Hepatic stellate cell (primary cell): ENCODE data around the gene RREB1.
"Not testable (repeated sequence)": the region's sequence is repeated elsewhere in the genome, so short reads cannot be mapped to it uniquely, and the experiment has no call there.

ENCODE experiments used
- DNase-seq: peaks from one replicate; pipeline ENCODE4 v3.0.0; 2011; ENCODE audit warnings: low spot score

RREB1 gene

DNA sequence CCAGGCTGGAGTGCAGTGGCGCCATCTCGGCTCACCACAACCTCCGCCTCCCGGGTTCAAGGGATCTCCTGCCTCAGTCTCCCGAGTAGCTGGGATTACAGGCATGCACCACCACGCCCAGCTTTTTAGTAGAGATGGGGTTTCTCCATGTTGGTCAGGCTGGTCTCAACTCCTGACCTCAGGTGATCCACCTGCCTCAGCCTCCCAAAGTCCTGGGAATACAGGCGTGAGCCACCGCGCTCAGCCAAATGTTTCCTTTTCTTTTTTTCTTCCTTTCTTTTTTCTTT, 155.7 kb downstream of the RREB1 start:
- not testable (repeated sequence) for DNase-seq

DNA sequence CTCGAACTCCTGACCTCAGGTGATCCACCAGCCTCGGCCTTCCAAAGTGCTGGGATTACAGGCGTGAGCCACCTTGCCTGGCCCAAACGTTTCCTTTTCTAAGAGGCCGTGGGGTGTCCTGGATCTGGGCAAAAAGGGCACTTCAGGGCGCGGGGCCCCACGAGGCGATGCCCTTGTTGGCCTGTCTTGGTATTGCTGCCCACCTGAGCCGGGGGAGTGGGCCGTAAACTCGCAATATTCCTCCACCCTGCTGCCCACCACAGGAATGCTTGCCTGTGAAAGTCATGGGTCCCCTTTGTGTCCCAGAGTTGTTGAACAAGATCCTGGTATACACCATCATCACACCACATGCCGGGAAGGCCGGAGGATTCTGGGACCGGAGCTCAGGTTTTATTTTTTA, 156.3 kb downstream of the RREB1 start:
- no peak for DNase-seq

DNA sequence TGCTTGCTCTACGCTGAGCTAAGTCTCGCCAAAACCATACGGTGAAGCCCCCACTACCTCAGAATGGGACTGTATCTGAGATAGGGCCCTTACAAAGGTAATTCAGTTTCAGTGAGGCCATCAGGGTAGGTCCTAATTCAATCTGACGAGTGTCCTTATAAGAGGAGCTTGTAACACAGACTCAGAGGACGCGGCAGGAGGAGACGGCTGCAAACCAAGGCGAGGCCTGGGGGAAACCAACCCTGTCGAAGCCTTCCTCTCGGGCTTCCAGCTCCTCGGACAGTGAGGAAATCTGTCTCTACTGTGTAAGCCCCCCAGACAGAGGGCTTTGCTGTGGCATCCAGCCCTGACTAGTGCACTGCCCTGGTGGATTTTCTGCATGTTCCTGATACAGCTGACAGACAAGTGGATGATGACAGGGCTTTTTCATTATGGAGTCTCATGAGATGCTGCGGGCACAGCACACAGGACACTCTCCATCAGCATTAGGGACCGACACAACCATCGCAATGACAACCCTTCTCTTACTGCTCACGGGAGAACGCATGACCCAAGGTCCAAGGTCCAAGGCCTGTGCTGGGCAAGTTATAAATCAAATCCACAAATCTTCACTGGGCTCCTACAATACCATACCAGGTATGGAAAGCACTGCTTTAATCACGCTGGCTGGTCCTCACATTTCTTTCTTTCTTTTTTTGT, 157.1 kb downstream of the RREB1 start:
- DNase-seq: no peak

DNA sequence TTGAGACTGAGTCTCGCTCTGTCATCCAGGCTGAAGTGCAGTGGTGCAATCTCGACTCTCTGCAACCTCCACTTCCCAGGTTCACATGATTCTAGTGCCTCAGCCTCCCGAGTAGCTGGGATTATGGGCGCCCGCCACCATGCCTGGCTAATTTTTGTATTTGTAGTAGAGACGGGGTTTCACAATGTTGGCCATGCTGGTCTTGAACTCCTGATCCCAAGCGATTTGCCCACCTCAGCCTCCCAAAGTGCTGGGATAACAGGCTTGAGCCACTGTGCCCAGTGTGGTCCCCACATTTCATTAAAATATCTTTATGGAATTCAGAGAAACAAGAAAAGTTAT, 157.6 kb downstream of the RREB1 start:
- not testable (repeated sequence) for DNase-seq

DNA sequence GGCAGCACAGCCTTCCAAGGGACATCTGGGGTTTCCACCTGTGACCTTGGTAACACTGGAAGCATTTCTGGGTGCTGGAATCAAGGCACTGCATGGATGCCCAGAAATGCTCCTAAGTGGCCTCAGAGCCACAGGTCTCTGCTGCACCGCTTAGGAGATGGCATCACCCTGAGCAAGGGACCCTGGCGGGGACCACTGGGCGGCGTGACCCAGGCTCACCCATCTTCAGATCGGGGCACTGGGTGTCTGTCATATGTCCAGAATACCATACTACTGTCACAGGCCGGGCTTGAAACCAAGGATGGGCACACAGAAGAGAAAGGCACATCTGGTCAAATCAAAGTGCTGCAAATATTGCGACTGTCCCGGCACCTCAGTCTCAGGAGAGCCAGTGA, 159.3 kb downstream of the RREB1 start:
- no peak for DNase-seq

DNA sequence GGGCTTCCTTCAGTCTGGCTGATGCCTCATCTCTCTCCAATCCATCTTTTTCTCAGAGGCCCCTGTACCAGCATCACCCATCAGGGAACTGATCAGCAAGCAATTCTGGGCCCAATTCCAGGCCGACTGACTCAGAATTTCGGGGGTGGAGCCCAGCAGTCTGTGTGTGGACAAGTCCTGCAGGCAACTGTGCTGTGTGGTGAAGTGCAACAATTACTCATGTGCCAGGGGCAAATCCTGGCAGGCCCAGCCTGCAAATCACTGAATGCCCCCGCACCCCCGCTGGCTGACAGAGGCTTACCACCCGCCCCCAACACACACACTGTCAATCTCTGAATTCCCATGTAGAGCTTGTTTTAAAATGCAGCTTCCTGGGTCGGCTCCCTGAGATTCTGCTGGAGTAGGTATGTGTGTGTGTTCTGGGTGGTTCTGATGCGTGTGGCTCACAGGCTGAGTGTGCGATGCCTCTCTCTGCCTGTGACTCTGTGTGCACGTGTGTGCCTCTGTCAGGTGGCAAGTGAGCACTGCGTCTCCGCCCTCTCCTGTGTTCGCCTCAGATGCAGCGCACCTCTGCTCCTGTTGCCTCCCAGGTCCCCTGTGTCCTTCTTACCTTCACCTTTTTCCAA, 159.8 kb downstream of the RREB1 start:
- peak; percentile 97 for DNase-seq

DNA sequence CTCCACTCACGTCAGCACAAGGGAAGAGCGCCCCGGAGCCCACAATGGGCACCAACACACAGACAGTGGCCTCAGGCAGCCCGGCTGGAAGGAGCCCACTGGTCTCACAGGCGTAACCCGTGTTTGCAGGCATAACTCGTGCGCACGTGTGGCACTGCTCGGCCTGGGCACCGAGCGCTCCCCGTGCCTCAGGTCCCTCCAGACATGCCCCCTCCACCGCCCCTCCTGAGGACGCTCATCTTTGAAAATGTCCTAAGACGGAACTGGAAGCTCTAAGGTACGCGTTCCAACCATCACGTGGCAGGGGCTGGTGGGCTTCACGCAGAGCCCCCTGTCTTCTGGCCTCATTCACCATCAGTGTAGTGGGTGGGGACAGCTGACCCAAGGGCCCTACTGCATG, 160.6 kb downstream of the RREB1 start:
- no peak for DNase-seq

DNA sequence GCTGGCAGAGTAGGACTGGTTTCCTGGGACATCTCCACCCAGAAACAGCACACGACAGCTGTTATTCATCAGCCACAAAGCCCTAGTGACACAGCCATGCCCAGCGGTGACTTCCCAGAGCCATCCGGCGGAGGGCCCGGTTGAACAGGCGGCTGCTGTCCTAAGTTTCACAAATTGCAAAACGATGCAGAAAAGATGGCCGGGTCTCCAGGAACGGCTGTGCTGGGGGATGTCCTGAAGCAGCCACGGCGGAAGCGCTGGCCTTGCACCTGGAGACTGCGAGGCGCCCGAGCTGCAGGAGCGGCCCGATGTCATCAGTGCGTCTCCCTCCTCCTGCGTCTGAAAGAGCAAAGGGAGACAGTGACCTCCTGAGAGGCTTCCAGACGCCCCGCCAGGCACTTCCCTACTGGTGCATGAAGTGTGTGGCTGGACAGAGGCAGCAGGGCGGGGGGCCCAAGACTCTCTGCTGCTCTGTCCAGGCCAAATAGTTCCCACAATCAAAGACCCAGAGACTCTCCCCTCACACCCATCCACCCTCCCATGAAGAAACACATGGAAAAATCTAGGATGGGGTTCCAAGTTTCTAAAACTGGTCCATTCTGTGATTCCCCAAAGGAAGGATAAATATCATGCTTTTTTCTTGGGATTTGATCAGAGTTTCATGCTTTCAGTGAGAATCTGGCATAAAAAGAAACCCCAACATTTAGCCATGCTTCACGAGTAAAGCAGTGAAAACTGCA, 161.2 kb downstream of the RREB1 start:
- no peak for DNase-seq

DNA sequence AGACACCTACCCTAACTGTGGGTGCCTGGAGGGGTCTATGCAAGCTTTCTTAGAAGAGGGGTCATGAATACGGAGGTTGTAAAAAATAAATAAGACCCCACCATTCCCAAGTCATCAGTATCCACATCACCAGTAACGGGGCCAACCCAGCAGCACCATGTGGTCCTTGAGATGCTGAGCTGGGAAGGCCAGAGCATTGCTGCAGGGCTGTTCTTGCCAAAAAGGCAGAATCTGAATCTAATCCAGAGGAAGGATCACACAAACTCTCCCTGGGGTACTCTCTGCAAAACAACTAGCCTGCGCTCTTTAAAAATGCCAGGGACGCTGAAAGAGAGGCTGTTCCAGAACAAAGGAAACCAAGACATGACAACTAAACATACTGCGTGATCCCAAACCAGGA, 162.1 kb downstream of the RREB1 start:
- no peak for DNase-seq

DNA sequence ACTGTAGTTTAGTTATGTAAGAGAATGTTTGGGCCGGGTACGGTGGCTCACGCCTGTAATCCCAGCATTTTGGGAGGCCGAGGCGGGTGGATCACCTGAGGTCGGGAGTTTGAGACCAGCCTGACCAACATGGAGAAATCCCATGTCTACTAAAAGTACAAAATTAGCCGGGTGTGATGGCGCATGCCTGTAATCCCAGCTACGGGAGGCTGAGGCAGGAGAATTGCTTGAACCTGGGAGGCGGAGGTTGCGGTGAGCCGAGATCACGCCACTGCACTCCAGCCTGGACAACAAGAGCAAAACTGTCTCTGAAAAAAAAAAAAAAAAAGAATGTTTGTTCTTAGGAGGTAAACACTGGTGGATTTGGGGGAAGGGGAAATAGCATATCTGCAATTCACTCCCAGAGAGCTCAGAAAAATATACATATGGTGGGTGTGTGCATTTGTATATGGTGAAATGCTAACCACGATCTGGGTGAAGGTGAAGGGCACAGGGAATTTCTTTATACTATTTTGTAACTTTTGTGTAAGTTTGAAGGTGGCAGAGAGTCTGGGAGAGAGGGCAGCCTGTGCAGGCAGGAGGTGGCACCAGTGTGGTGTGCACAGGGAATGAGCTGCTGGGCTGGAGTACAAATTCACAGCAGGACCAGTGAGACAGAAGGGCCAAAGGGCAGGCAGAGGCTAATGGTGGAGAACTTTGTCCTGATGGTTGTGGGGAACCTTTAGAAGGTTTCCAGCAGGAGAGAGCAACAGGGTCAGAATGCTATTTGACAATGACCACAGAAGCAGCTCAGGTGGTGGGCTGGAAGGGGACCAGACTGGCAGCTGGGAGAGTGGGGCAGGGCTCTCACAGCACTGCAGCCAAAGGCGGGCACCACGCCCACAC, 162.8 kb downstream of the RREB1 start:
- DNase-seq: no peak

DNA sequence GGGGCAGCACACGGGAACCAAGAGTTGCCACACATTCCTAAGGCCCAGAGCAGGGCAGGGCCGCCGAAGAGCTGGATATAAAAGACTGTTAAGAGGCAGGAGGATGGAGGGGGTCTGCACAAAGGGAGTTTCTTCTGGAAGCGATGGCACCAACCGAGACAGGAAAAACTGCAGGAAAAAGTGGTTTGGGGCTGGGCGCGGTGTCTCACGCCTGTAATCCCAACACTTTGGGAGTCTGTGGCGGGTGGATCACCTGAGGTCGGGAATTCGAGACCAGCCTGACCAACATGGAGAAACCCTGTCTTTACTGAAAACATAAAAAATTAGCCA, 163.4 kb downstream of the RREB1 start:
- no peak for DNase-seq

DNA sequence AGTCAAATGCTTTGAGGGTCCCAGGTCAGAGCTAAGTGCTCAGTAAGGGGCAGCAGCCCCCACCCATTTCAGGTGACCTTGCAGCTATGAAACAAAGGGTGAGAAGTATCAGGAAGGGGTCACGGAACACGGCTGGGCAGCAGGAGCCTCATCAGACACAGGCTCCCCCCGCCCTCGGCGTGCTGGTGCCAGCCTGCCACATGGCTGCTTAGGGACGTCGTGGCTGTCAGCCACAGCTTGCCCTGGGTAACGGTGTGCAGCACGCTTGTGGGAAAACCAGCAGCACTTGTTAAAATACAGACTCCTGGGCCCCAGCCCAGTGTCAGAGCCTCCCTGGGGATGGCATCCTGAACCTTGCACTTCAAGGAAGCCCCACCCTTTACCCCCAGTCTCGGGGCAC, 165.9 kb downstream of the RREB1 start:
- no peak for DNase-seq

DNA sequence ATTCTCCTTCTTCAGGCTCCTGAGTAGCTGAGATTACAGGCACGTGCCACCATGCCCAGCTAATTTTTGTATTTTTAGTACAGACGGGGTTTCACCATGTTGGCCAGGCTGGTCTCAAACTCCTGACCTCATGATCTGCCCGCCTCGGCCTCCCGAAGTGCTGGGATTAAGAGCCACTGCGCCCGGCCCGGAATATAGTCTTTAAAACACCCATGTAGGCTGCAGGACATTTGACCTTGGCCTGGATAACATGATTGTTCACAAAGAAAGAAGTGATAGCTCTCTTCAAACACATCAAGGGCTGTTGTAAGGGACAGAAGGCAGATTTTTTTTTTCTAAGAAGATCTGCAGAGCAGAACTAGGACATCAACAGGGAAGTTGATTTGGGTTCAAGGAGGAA, 166.8 kb downstream of the RREB1 start:
- DNase-seq: not testable (repeated sequence)

DNA sequence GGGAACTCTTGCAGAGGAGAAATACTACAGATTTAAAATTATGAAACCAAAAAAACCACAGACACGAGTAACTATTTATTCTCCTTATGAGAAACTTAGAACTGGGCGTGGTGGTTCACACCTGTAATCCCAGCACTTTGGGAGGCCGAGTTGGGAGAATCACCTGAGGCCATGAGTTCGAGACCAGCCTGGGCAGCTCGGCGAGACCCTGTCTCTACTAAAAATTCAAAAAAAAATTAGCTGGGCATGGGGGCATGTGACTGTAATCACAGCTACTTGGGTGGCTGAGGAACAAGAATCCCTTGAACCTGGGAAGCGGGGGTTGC, 168.4 kb downstream of the RREB1 start:
- no peak for DNase-seq

DNA sequence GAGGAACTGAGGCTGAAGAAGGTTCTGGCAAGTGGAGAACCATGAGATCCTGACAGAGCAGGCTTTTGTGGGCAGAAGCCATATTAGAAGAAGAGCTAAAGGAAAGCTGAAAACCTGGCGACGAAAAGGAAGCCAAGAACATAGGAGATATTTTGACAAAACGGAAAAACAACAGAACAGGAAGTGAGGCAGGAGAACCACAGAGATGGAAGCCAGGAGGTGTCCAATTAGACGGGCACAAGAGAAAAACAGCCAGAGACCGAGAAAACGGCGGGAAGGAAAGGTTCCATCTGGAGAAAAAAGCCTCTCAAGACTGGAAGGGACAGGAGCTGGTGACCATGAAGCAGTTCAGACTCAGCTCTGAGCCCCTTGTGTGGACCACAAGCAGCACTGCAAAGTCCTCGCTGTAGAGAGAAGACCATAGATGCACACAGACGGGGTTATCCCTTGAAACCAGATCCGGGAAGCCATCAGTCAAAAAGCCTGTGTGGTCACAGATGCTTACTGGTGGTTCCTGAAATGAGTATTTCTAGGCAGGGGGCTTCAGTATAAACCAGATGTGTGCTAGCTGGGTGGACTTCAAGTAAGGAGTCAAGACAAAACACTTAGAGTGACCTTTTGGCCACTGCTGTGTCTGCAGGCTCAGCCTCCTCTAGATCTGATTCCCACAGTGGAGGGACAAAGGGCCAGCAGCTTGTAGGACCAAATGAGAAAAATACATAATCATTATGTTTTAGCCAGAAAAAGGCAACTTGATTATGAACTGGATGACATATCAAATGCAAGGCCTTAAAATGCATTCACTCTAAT, 174.5 kb downstream of the RREB1 start:
- DNase-seq: no peak

DNA sequence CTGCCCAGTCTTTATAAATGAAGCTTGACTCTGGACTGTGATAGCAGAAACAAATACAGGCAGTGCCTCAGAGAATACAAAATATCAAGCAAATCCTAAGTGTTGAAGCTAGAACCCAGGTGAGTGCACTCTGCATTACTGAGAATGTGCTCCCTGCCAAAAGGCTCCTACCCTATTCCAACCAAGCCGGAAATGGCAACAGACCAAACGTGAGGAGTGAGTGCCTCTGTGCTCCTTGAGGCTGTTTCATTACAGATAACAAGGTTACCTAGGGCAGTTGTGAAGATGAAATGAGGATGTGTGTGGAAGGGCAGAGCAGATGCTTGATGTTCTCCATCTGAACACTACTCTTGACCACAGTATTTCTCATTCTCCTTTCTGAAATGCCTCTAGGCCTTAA, 175.9 kb downstream of the RREB1 start:
- no peak for DNase-seq

DNA sequence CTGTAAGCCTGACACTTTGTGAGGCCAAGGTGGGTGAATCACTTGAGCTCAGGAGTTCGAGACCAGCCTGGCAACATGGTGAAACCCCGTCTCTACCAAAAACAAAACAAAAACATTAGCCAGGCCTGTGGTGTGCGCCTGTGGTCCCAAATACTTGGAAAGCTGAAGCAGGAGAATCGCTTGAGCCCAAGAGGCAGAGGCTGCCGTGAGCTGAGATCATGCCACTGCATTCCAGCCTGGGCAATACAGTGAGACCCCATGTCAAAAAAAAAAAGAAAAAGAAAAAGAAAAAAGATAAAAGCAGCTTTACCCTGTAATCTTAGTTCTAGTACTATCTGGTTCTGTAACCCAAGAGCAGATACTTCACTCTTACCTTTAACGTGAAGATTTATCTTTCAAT, 177.7 kb downstream of the RREB1 start:
- no peak for DNase-seq

DNA sequence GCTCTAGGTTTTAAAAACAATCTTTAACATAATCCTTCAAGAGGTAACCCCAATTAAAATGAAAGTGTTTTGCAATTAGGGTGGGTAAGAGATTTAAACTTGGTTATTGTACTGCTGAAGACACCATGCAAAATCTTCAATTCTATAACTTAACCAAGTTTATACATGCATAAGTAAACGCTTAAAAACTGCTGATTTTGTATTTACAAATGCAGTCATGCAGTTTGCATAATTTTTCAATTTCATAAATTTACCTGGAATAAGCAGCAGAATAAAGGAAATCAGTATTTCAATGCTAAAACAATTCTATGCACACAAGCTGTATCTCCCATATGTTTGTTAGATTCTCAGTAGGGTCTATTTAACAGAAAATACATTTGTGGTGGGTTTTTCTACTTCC, 182.3 kb downstream of the RREB1 start:
- no peak for DNase-seq

DNA sequence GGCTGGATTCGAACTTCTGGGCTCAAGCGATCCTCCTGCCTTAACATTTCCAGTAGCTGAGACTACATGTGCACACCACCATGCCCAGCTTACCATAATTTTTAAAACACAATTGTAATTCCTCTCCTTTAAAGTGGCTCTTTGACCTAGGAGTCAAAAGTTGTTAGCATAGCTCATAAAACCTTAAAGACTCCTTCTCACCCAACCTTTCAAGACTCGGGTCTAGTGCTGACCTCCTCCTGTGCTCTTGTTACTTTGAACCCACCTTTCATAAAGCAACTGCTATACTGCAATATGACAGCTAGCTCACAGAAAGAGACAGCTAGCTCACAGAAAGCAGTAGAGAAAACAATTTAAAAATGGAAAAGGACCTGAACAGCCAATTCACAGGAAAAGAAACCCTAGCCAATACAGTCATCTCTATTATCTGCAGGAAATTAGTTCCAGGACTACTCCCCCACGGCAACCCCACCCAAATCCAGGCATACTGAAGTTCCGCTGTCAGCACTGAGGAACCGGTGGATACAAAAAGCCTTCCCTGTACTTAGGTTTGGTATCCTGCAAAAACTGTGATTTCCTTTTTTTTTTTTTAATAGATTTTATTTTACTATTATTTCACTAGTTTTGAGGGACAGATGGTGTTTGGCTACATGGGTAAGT, 185.0 kb downstream of the RREB1 start:
- DNase-seq: no peak

DNA sequence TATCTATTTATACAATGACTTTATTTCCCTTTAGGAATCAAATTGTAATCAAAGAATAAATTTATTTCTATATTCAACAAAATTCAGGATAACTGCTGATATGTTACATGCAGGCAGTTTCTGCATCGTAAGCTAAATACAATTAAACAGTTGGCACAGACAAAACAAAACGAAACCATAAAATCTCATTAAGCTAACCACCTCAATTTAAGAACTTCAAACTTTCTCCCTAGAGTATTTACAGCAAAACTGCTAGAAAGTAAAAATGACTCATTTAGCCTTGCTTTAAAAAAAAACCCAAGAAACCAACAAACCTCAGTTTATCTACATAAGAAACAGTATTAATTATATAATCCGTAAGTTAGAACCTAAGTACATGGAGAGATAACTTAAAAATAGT, 188.2 kb downstream of the RREB1 start:
- DNase-seq: no peak

DNA sequence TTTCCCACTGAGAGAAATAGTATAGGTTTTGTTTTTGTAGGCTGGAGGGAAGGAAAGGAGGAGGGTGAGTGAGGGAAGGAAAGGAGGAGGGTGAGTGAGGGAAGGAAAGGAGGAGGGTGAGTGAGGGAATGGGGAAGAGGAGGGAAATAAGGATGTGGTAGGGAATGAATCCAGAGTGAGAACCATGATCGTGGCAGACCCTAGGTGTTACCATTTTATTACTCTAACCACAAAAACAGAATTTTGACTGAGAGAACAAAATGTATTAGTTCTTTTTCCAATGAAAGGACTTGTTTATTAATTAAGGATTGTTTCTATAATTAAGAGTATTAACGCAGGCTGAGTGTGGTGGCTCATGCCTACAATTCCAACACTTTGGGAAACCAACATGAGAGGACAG, 188.8 kb downstream of the RREB1 start:
- no peak for DNase-seq

DNA sequence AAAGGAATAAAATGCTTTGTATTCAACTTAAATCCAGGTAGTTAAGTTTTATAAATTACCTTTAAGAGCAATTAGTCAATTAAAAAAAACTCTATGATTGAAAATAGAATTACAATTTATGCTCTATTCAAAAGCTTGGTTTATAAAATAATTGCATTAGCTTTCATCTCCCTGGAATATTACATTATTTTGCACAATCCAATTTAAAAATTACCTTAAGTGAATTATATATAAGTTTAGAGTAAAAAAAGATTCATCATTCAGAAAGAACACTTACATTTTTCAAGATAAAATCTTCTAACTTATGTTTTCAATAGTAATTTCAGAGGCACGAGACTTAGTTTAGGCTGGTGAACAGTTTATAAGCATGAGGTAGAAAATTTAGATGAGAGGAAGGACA, 190.4 kb downstream of the RREB1 start:
- DNase-seq: no peak
